Esophagus muscularis mucosa (tissue), 4 donors: ENCODE data around the gene RSU1. TPM values are rescaled to one million over a fixed set of nuclear protein-coding genes. Genes with fewer than 3 reads are reported as not detected.

ENCODE experiments used
- DNase-seq: peaks from one replicate; pipeline ENCODE4 v3.0.0-alpha.2; 2017; ENCODE audit errors: extremely low spot score
- H3K27ac ChIP-seq, 4 donors: fragments of 200-600 bp; sonication (generic); replicated peaks in 1 of 4; 1 replicate in 3 of 4; 2 replicates in 1 of 4; pipeline ENCODE4 v1.5.1; 2016 to 2019; ENCODE audit warnings: mild to moderate bottlenecking in 1 of 4
- H3K27me3 ChIP-seq, 4 donors: fragments of 200-600 bp; sonication (generic); one replicate each; pipeline versions ENCODE4 v1.5.1 to v1.6.0; 2016 to 2019
- H3K36me3 ChIP-seq, 4 donors: fragments of 200-600 bp; sonication (generic); one replicate each; pipeline ENCODE4 v1.5.1; 2016 to 2019
- H3K4me1 ChIP-seq, 4 donors: fragments of 200-600 bp; sonication (generic); one replicate each; pipeline ENCODE4 v1.5.1; 2016 to 2019
- H3K4me3 ChIP-seq, 4 donors: fragments of 200-600 bp; sonication (generic); 1 replicate in 2 of 4; 2 replicates in 2 of 4; pipeline ENCODE4 v1.5.1; 2016 to 2019; ENCODE audit warnings: mild to moderate bottlenecking in 4 of 4, moderate library complexity in 1 of 4
- H3K9me3 ChIP-seq, 4 donors: fragments of 200-600 bp; sonication (generic); 1 replicate in 3 of 4; 2 replicates in 1 of 4; pipeline ENCODE4 v1.5.1; 2016 to 2019
- EP300 ChIP-seq: sonication (generic); formaldehyde crosslinking; IDR thresholded peaks from one replicate; pipeline ENCODE4 v1.6.1; 2017; ENCODE audit warnings: antibody characterized with exemption
- POLR2A ChIP-seq: fragments of 450-650 bp; IDR thresholded peaks from one replicate; pipeline ENCODE4 v1.6.1; 2017; ENCODE audit warnings: antibody characterized with exemption, moderate library complexity, mild to moderate bottlenecking, low read depth
- POLR2AphosphoS5 ChIP-seq, 2 donors: sonication (generic); formaldehyde crosslinking; IDR thresholded peaks; one replicate each; pipeline ENCODE4 v1.6.1; 2017; ENCODE audit warnings: antibody characterized with exemption in 2 of 2
- WGBS: methylation state at CpG from one replicate; pipeline ENCODE4 v1.1.5; 2018; 5-methylcytosine and 5-hydroxymethylcytosine counted together
- intact Hi-C: fragments of 100-400 bp; cut with DNase I; formaldehyde crosslinking; loops from one replicate; pipeline ENCODE4 v1.15.1; 2023
- total RNA-seq, 4 donors: library from RNA; depleted of rRNA; stranded (reverse); fragments of >200 nt; gene quantifications; one replicate each; pipeline versions ENCODE4 v1.1.0 to v1.2.1, GENCODE V29; 2016
- TF ChIP-seq, protein P1 (sequence below), 3 experiments: fragments of 200-600 bp in 2 of 3; fragments of 450-650 bp in 1 of 3; sonication (generic) in 2 of 3; IDR thresholded peaks; one replicate each; pipeline ENCODE4 v1.5.1; 2017 to 2019; ENCODE audit warnings: antibody characterized with exemption in 3 of 3, mild to moderate bottlenecking in 2 of 3, moderate library complexity in 1 of 3

Gene RSU1
- total RNA-seq, 4 donors from 2014 or later: 56.9 to 146 (median 90.7) TPM

DNA sequence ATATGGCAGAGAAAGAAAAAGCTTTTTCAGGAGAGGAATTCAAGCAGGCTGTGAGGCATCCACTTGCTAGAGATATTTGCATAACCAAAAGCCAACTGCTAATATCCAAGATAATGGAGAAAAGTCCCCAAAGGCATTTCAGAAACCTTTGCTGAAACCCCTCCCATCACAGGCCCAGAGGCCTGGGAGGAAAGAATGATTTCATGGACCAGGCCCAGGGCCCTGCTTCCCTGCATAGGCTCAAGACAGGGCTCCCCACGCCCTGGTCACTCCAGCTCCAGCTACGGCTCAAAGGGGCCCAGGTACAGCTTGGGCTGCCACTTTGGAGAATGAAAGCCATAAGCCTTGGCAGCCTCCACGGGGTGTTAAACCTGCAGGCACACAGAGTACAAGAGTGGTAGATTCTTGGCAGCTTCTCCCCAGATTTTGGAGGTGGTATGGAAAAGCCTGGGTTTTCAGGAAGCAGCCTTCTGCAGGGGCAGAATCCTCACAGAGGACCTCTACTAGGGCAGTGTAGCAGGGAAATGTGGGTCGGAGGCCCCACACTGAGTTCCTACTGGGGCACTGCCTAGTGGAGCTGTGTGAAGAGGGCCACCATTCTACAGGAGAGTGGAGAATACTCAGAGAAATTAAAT is 5.6 kb upstream of the RSU1 start:
- TF ChIP-seq, protein P1, sequence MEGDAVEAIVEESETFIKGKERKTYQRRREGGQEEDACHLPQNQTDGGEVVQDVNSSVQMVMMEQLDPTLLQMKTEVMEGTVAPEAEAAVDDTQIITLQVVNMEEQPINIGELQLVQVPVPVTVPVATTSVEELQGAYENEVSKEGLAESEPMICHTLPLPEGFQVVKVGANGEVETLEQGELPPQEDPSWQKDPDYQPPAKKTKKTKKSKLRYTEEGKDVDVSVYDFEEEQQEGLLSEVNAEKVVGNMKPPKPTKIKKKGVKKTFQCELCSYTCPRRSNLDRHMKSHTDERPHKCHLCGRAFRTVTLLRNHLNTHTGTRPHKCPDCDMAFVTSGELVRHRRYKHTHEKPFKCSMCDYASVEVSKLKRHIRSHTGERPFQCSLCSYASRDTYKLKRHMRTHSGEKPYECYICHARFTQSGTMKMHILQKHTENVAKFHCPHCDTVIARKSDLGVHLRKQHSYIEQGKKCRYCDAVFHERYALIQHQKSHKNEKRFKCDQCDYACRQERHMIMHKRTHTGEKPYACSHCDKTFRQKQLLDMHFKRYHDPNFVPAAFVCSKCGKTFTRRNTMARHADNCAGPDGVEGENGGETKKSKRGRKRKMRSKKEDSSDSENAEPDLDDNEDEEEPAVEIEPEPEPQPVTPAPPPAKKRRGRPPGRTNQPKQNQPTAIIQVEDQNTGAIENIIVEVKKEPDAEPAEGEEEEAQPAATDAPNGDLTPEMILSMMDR (IDR thresholded peaks at IDR 0.05): no peak
- TF ChIP-seq POLR2AphosphoS5 (IDR thresholded peaks at IDR 0.05) (no peak), POLR2A (no peak), EP300 (no peak)
- WGBS: 100% methylated on average over 3 of the region's 4 CpGs

DNA sequence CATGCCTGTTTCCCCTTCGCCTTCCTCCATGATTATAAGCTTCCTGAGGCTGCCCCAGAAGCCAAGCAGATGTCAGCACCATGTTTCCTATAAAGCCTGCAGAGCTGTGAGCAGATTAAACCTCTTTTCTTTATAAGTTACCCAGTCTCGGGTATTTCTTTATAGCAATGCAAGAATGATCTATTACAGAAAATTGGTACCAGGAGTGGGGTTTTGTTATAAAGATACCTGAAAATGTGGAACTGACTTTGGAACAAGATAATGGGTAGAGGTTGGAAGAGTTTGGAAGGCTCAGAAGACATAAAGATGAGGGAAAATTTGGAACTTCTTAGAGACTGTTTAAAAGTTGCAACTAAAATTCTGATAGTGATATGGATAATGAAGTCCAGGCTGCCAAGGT is 4.8 kb upstream of the RSU1 start:
- peaks cover 0 to 9% (median 7%) of the 10 kb centered on the region in 4 donors for H3K4me1 ChIP-seq
- intact Hi-C loops: no loop called here
- no peak overlapping the region for H3K4me3 ChIP-seq
- no peak for DNase-seq
- 96% methylated on average over 2 of the region's 2 CpGs for WGBS
- TF ChIP-seq EP300 (no peak), POLR2A (no peak), POLR2AphosphoS5 (IDR thresholded peaks at IDR 0.05) (no peak)
- TF ChIP-seq, protein P1 (IDR thresholded peaks at IDR 0.05): no peak
- no peaks in the 10 kb centered on the region for H3K27me3 ChIP-seq
- no peaks in the 10 kb centered on the region for H3K36me3 ChIP-seq
- no peak overlapping the region for H3K27ac ChIP-seq
- H3K9me3 ChIP-seq: peaks cover 0 to 3% (median 0%) of the 10 kb centered on the region in 4 donors

More for the DNA sequence above, 5.6 kb upstream of the RSU1 start:
- Histone ChIP-seq H3K4me3 (no peak overlapping the region), H3K27me3 (no peaks in the 10 kb centered on the region), H3K27ac (no peak overlapping the region), H3K4me1 (peaks cover 0 to 10% (median 8%) of the 10 kb centered on the region in 4 donors), H3K36me3 (no peaks in the 10 kb centered on the region), H3K9me3 (peaks cover 0 to 3% (median 0%) of the 10 kb centered on the region in 4 donors)
- intact Hi-C loops: no loop called here
- no peak for DNase-seq

DNA sequence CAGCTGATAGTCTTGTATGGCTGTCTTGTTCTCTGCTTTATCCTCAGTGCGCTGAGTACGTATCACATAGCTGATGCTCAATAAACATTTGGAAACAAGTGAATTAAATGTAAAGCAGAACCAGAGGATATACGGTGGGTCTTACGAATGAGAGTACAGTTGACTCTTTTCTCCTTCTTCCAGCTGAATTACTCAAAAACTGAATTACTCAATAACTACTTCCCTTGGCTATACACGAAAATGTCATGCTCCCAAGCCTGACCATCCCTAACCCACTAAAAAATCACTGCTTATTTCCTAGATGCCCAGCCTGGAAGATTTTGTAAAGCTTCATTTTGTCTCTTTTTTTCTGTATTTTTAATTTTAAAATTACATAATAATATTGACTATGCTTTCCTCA is 3.2 kb upstream of the RSU1 start:
- Histone ChIP-seq H3K4me1 (peaks cover 12 to 24% (median 22%) of the 10 kb centered on the region in 4 donors), H3K9me3 (peaks cover 0 to 3% (median 0%) of the 10 kb centered on the region in 4 donors), H3K36me3 (no peaks in the 10 kb centered on the region), H3K27ac (no peak overlapping the region), H3K4me3 (no peak overlapping the region), H3K27me3 (no peaks in the 10 kb centered on the region)
- WGBS: 82% methylated on average over 5 of the region's 5 CpGs
- no peak for TF ChIP-seq POLR2A
- TF ChIP-seq EP300: no peak
- TF ChIP-seq, protein P1 (IDR thresholded peaks at IDR 0.05): no peak
- no peak for TF ChIP-seq POLR2AphosphoS5 (IDR thresholded peaks at IDR 0.05)
- DNase-seq: no peak
- intact Hi-C loops: no loop called here

DNA sequence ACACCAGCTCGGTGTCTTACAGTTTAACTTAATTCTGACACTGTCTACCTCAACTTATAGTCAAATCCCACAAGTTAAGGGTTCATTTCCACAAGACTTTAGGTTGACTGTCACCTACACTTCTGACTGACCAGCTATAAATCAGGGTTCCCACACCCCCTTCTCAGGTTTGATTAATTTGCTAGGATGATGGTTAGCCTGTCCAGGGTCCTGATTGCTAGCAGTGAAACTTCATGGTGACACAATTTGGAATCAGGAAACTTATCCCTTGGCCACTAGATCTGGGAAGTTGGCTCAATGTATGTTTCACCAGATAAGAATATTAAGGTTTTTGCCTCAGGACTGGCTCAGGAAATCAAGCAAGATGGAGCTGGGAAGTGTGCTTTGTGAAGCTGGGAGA is 2.8 kb upstream of the RSU1 start:
- intact Hi-C loops: no loop called here
- Histone ChIP-seq H3K36me3 (no peaks in the 10 kb centered on the region), H3K9me3 (peaks cover 0 to 3% (median 0%) of the 10 kb centered on the region in 4 donors), H3K27ac (no peak overlapping the region), H3K4me3 (no peak overlapping the region), H3K27me3 (no peaks in the 10 kb centered on the region), H3K4me1 (peaks cover 16 to 28% (median 26%) of the 10 kb centered on the region in 4 donors)
- 100% methylated on average over 1 of the region's 1 CpG for WGBS
- DNase-seq: no peak
- no peak for TF ChIP-seq EP300
- TF ChIP-seq, protein P1 (IDR thresholded peaks at IDR 0.05): no peak
- TF ChIP-seq POLR2A: no peak
- no peak for TF ChIP-seq POLR2AphosphoS5 (IDR thresholded peaks at IDR 0.05)

DNA sequence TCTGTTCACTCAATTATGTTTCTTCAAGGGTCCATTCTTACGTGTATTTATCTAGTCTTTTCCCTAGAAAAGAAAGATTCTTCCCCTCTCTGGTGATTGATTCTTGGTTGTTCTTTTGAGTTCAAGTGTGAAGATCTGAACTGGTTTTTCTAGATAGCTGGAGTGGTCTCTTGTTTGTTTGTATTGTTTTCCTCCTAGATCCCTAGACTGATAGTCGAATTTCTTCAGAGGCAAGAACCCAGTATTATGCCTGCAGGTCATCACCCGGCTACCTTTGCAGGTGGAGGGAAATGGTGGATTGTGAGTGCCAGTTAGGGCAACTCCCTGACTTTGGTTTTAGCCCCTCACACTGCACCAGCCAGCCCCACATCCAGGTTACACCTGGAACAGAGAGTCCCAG is 2.2 kb upstream of the RSU1 start:
- TF ChIP-seq POLR2AphosphoS5 (IDR thresholded peaks at IDR 0.05) (no peak), EP300 (no peak), POLR2A (no peak)
- TF ChIP-seq, protein P1 (IDR thresholded peaks at IDR 0.05): no peak
- intact Hi-C loops: no loop called here
- no peaks in the 10 kb centered on the region for H3K36me3 ChIP-seq
- peaks cover 22 to 33% (median 32%) of the 10 kb centered on the region in 4 donors for H3K4me1 ChIP-seq
- DNase-seq: no peak
- H3K27me3 ChIP-seq: no peaks in the 10 kb centered on the region
- WGBS: 66% methylated on average over 3 of the region's 3 CpGs
- no peak overlapping the region for H3K4me3 ChIP-seq
- H3K27ac ChIP-seq: no peak overlapping the region
- H3K9me3 ChIP-seq: peaks cover 0 to 3% (median 0%) of the 10 kb centered on the region in 4 donors
